Frontal cortex (tissue), 4 donors: ENCODE measurements around the gene TJP3. TPM values are rescaled to one million over a fixed set of nuclear protein-coding genes. Genes with fewer than 3 reads are reported as not detected.
"Not testable (repeated sequence)": the region's sequence is repeated elsewhere in the genome, so short reads cannot be mapped to it uniquely, and the experiment has no call there.

Source experiments
- DNase-seq, 2 donors: peaks; one replicate each; pipeline ENCODE4 v3.0.0; 2012; ENCODE audit warnings: low spot score in 2 of 2
- FAIRE-seq: peaks from 2 replicates; lab custom pipeline; 2012; peaks lifted over from hg19 to GRCh38; lab: Jason Lieb, UNC
- total RNA-seq: library from RNA; depleted of rRNA; stranded (reverse); fragments of >200 nt; gene quantifications from one replicate; pipeline ENCODE4 v1.2.3, GENCODE V29; 2014
- donor health status: control.
- donor health status: control.
- donor health status: control.

Gene TJP3
- total RNA-seq, 1 donor from 2014 or later: not detected

DNA sequence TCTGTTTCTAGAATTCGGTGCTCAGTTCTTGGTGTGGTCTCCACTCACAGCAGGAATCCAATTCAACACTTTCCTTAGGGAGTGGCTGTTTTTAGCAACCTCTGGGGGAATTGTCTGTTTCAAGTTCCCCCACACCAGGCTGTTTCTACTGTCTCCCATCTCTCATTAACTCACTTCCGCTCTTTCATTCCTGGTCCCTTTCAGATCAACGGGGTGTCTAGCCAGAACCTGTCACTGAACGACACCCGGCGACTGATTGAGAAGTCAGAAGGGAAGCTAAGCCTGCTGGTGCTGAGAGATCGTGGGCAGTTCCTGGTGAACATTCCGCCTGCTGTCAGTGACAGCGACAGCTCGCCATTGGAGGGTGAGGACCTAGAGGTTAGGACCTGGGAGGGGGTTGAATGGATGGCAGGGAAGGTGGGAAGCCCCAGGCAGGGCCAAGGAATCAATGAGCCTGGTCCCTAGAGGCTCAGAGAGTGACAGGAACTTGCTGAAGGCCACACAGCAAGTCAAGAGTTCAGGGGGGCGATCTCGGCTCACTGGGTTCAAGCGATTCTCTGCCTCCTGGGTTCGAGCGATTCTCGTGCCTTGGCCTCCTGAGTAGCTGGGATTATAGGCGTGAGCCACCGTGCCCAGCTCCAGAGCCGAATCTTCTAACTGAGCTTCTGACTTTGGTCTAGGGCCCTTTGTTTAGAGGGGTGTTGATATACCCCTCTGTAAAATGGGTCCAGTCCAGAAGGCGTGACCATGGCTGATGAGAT is 25.5 kb downstream of the TJP3 start:
- no peak for FAIRE-seq
- DNase-seq: no peak

DNA sequence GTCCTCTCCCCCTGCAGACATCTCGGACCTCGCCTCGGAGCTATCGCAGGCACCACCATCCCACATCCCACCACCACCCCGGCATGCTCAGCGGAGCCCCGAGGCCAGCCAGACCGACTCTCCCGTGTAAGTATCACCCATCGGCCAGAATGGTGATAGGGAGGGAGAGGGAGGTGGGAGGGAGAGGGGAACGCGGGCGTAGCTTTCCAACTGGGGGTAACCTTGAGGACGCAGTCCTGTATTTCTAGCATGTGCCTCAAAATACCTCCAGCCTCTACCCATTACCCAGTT is 26.1 kb downstream of the TJP3 start:
- FAIRE-seq (no peak), DNase-seq (no peak)

GRCh38 chr19:3736106-3736724 is 28.0 kb downstream of the TJP3 start:
- DNase-seq: no peak
- no peak for FAIRE-seq

DNA sequence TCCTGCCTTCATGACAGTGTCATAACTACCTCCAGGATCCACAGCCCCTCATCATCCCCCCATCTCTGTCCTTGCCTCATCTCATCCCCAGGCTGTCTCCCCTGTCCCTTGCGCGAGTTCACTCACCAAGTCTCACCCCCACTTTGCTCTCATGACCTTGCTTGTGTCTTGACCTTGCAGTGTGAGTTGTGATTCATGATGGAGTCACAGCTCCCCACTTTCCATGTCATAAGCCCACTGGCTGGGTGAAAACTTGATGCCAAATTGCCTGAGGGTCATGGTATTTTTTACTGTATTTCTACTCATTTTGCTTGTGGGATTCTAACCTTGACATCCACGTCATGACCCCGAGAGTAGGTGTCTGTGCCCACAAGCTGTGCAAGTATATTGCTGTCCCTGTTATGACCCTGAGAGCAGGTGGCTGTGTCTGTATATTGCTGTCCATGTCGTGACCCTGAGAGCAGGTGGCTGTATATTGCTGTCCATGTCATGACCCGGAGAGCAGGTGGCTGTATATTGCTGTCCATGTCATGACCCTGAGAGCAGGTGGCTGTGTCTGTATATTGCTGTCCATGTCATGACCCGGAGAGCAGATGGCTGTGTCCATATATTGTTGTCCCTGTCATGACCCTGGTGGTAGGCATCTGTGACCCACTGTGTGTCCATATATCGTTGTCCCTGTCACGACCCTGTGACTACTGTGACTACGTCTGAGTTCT is 29.5 kb downstream of the TJP3 start:
- FAIRE-seq (no peak), DNase-seq (no peak)

GRCh38 chr19:3738477-3739220 is 30.5 kb downstream of the TJP3 start:
- no peak for DNase-seq
- no peak for FAIRE-seq

- DNase-seq (no peak), FAIRE-seq (no peak)
Observed at GRCh38 chr19:3740431-3740830, 32.2 kb downstream of the TJP3 start.

DNA sequence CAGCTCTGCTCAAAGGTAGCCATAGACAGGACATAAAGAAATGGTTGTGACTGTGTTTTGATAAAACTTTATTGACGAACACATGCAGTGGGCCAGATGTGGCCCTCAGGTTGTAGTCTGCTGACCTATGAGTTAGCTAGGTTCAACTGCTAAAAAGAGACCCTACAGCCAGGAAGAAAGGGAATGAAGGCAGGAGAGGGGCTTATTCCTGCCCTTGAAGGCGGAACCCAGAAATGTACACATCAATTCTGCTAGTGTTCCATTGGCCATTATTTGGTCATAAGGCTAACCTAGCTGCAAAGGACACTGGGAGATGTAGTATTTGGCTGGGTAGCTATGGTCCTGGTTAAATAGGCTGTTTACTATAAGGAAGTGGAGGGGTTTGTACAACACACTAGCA is 35.3 kb downstream of the TJP3 start:
- DNase-seq (no peak), FAIRE-seq (no peak)

- FAIRE-seq: no peak
- no peak for DNase-seq
Observed at GRCh38 chr19:3745363-3746045, 37.3 kb downstream of the TJP3 start.

GRCh38 chr19:3746371-3747056 is 38.3 kb downstream of the TJP3 start:
- no peak for FAIRE-seq
- DNase-seq: no peak

- no peak for FAIRE-seq
- no peak for DNase-seq
Observed at GRCh38 chr19:3748965-3749364, 40.8 kb downstream of the TJP3 start.

GRCh38 chr19:3750211-3750610 is 42.0 kb downstream of the TJP3 start:
- no peak for FAIRE-seq
- no peak for DNase-seq

DNA sequence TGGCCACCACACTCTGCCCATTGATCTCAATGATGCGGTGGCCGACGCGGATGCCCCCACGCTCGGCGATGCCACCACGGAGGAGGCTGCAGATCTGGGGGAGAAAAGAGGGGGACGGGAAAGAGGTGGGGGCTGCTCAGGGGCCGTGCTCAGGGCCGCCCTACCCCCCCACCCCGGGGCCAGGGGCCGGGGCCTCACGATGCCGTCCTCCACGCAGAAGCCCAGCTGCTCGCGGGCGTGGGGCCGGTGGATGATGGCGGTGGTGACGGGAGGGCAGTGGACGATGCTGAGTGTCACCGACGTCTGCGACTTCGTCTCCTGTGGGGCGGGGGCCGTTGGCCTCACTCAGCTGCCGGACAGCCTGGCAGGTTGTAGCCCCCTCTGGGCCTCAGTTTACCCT is 43.1 kb downstream of the TJP3 start:
- no peak for DNase-seq
- FAIRE-seq: no peak

DNA sequence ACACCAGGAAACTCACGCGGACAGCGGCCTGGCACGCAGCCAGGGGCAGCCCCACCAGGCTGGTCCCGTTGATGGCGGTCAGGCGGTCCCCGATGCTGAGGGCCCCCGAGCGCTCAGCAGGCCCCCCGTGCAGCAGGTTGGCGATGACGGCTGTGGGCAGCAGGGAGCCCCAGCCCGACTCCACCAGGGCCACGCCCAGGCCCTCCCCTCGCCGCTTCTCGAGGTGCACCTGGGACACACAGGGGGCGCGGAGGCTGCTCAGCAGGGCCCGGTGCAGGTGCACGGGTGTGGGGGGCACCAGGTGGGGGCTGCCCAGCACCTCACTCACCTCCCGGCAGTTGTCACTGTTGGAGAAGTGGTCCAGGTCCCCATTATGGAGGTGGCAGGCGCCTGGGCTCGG is 44.3 kb downstream of the TJP3 start:
- no peak for FAIRE-seq
- no peak for DNase-seq

GRCh38 chr19:3753631-3754410 is 45.6 kb downstream of the TJP3 start:
- FAIRE-seq: no peak
- DNase-seq: no peak

DNA sequence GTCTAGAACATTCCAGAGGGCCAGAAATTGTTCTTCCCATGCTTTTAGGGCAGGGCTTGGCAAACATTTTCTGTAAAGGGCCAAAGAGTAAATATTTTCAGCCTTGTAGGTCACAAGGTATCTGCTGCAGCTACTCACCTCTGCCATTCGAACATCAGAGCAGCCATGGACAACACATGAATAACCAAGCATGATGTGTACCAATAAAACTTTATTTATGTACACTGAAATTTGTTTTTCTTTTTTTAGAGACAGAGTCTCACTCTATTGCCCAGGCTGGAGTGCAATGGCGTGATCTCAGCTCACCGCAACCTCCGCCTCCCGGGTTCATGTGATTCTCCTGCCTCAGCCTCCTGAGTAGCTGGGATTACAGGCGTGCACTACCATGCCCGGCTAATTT is 49.5 kb downstream of the TJP3 start:
- not testable (repeated sequence) for DNase-seq, FAIRE-seq

DNA sequence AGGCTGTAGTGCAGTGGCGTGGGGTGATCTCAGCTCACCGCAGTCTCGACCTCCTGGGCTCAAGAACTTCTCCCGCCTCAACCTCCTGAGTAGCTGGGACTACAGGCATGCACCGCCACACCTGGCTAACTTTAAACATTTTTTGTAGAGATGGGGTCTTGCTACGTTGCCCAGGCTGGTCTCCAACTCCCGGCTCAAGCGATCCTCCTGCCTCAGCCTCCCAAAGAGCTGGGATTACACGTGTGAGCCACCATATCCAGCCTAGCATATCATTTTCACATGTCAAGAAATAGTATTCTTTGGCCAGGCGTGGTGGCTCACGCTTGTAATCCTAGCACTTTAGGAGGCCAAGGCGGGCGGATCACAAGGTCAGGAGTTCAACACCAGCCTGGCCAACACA is 50.1 kb downstream of the TJP3 start:
- DNase-seq, FAIRE-seq: not testable (repeated sequence)

GRCh38 chr19:3759482-3760254 is 51.5 kb downstream of the TJP3 start:
- DNase-seq: no peak
- FAIRE-seq: no peak

GRCh38 chr19:3760871-3761361 is 52.7 kb downstream of the TJP3 start:
- DNase-seq: no peak
- FAIRE-seq: no peak
